ENCODE data around the gene PKHD1.

The PKHD1 gene

GRCh38 chr6:52076791-52077179 lies 10.6 kb downstream of the PKHD1 start:
- DNase-seq (ENCODE audit: low read depth in 1 of 2, low spot score in 1 of 2): no peak
- no peak overlapping the region for H3K27ac ChIP-seq (replicated peaks)
- H3K27me3 ChIP-seq (ENCODE audit: insufficient read depth, poor library complexity, severe bottlenecking): peaks cover 6% of the 10 kb centered on the region
- no peak for TF ChIP-seq SPI1 (IDR thresholded peaks at IDR 0.05; ENCODE audit: borderline replicate concordance, low read depth)
- no peak for TF ChIP-seq CTCF (IDR thresholded peaks at IDR 0.05; ENCODE audit: insufficient read depth, low read length)
- TF ChIP-seq REST (IDR thresholded peaks at IDR 0.05; ENCODE audit: insufficient replicate concordance, low read depth): no peak
- TF ChIP-seq POLR2AphosphoS5 (IDR thresholded peaks at IDR 0.05; ENCODE audit: low read depth): no peak
- no peak overlapping the region for H3K4me3 ChIP-seq (replicated peaks; ENCODE audit: insufficient read depth, low read length)

- DNase-seq (ENCODE audit: low read depth in 1 of 2, low spot score in 1 of 2): no peak
- no peak overlapping the region for H3K27ac ChIP-seq (replicated peaks)
- H3K4me3 ChIP-seq (replicated peaks; ENCODE audit: insufficient read depth, low read length): no peak overlapping the region
- TF ChIP-seq REST (IDR thresholded peaks at IDR 0.05; ENCODE audit: insufficient replicate concordance, low read depth): no peak
- TF ChIP-seq GABPA (IDR thresholded peaks at IDR 0.05; ENCODE audit: low read depth): no peak
- no peak for TF ChIP-seq SPI1 (IDR thresholded peaks at IDR 0.05; ENCODE audit: borderline replicate concordance, low read depth)
- TF ChIP-seq CTCF (IDR thresholded peaks at IDR 0.05; ENCODE audit: insufficient read depth, low read length): no peak
- no peak for TF ChIP-seq POLR2AphosphoS5 (IDR thresholded peaks at IDR 0.05; ENCODE audit: low read depth)
- H3K27me3 ChIP-seq (ENCODE audit: insufficient read depth, poor library complexity, severe bottlenecking): peaks cover 6% of the 10 kb centered on the region
Measured at GRCh38 chr6:52074716-52075115, 12.7 kb downstream of the PKHD1 start.

GRCh38 chr6:52074155-52074554 lies 13.3 kb downstream of the PKHD1 start:
- DNase-seq (ENCODE audit: low read depth in 1 of 2, low spot score in 1 of 2): no peak
- Histone ChIP-seq H3K4me3 (replicated peaks; ENCODE audit: insufficient read depth, low read length) (no peak overlapping the region), H3K27me3 (ENCODE audit: insufficient read depth, poor library complexity, severe bottlenecking) (peaks cover 6% of the 10 kb centered on the region), H3K27ac (replicated peaks) (no peak overlapping the region)
- TF ChIP-seq CTCF (IDR thresholded peaks at IDR 0.05; ENCODE audit: insufficient read depth, low read length) (no peak), SPI1 (IDR thresholded peaks at IDR 0.05; ENCODE audit: borderline replicate concordance, low read depth) (no peak), POLR2AphosphoS5 (IDR thresholded peaks at IDR 0.05; ENCODE audit: low read depth) (no peak), REST (IDR thresholded peaks at IDR 0.05; ENCODE audit: insufficient replicate concordance, low read depth) (no peak), GABPA (IDR thresholded peaks at IDR 0.05; ENCODE audit: low read depth) (no peak)

All from HL-60 (cell line).